AG08395 (cell line): ENCODE data around the gene YJEFN3.

Experiments
- DNase-seq: peaks from one replicate; pipeline ENCODE4 v3.0.0; 2012; ENCODE audit warnings: mixed read lengths, low spot score

Gene YJEFN3

DNA sequence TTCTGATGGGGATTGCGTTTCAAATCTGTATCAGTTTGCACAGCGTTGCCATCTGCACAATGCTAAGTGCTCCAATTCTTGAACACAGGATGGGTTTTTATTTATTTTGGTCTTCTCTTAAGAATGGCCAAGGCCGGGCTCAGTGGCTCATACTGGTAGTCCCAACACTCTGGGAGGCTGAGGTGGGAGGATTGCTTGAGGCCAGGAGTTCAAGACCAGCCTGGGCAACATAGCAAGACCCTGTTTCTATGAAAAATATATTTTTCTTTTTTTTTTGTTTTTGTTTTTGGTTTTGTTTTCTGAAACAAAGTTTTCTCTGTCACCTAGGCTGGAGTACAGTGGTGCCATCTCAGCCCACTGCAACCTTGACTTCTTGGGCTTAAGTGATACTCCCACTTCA, 5.5 kb upstream of the YJEFN3 start:
- DNase-seq, result no peak

DNA sequence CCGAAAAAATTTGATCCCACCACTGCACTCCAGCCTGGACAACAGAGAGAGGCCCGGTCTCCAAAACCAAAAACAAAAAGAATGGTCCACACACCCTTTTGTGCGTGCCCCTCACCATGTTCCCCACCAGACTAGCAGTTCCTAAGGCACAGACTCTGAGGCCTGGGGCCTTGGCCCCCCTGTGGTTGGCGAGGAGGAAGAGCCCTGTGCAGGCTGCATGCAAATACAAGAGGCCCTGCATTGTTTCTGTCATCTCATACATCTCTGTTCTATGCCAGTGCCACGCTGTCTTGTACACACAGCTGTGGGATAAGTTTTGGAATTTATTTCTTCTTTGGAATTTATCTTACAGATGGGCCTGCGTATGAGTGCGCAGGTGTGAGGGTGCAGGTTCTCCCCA, 4.7 kb upstream of the YJEFN3 start:
- DNase-seq, result no peak

DNA sequence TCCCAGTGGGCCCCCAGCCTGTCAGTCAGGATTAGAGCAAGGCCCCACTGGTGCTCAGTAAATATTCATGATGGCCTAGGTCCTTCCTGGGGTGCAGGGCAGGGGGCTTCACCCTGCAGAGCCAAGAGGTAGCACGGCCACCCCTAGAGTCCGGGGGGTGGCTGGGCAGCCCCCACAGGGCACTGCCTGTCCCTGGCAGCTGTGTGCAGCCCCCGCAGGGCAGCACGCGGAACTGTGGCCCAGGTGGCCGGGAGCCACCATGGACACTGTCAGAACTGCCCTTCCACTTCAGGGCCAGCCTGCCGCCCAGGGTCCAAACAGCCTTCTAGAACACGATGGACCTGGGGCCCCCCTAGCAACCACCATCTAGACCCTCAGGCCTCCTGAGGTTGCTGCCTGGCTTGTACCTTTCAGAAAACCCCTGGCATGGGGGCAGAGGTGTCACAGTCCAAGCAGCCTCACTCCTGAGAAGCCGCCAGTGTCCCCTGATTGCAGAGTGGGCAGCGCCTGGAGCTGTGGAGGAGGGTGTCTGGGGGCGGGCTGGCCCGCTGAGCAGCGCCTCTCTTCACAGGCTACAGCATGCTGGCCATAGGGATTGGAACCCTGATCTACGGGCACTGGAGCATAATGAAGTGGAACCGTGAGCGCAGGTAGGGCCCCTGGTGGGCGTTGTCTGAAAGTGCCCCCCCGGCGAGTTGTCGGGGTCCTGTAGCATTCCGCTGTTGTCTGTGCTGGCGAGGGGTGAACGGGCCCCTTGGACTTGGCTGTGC, 2.9 kb upstream of the YJEFN3 start:
- no peak for DNase-seq

DNA sequence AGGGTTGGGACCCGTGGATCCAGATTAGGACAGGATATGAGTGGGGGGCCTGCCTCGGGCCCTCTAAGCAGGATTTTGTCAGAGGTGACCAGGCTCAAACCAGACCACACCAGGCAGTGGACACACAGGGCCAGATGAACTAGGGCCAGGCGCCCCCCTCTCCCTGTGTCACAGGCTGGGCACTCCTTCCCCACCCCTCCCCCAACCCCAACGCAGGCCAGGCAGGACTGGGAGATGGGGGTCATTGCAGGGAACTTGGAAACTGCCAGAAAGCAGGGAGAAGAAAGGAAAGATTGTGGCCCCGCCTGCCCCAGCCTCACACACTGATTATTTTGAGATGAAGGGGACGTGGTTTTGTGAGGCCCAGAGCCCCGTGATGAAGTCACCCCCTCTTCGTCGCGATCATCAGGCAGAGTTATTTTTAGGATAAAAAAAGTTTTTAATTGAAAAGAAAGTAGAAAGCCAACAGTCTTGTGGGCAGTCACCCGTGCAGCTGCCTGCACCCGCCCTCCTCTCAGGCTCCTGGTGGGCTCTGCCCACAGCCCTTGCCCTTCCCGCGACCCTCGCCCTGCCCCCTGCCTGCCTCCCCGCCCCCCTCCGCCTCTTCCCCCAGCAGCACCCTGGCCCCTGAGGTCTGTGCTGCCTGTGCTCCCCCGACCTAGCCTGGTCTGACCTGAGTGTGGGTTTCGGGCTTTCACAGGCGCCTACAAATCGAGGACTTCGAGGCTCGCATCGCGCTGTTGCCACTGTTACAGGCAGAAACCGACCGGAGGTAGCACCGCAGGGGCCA, 1.9 kb upstream of the YJEFN3 start:
- DNase-seq, result no peak

DNA sequence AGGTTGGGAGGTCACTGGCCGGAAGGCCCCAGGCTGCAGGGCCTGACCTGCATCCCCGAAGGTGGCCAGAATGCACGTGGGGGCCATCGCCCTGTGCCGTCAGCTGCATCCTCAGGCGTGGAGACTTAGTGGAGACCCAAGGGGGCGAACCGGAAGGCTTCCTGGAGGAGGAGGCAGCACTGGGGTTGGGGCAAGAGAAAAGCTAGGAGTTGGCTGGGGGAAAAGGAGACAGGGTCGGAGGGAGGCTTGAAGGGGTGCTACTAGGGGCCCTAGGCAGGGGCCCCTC, 1.4 kb upstream of the YJEFN3 start:
- no peak for DNase-seq

GRCh38 chr19:19527674-19528625, 761 bp upstream of the YJEFN3 start:
- DNase-seq, result no peak

DNA sequence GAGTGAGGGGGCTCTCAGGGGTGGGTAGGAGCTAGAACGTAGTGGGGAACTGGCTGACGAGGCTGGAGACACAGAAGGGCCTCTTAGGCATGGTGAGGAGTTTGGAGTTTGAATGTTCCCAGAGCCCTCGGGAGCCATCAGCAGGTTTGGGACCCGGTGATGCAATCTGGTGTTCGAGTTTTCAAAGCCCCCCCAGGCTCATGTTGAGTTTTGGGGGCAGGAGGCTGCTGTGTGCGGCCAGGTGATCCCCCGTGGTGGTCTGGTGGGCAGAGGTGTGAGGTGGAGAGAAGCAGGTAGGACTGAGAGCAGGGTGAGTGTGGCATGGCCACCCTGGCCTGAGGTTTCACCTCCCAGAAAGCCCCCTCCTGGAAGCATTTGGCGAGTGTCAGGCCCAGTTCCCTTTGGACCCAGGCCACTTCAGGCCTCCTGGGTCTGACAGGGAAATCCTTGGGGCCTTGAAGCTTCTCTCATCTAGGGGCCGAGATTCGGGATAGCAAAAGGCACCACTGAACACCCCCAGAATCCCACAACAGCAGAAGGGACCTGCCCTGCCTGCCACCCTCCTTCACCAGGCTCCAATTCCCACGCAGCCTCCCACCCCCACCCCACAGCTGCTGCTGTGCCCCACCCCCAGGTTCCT, 1.2 kb downstream of the YJEFN3 start:
- no peak for DNase-seq

GRCh38 chr19:19530423-19530804, 1.7 kb downstream of the YJEFN3 start:
- no peak for DNase-seq

DNA sequence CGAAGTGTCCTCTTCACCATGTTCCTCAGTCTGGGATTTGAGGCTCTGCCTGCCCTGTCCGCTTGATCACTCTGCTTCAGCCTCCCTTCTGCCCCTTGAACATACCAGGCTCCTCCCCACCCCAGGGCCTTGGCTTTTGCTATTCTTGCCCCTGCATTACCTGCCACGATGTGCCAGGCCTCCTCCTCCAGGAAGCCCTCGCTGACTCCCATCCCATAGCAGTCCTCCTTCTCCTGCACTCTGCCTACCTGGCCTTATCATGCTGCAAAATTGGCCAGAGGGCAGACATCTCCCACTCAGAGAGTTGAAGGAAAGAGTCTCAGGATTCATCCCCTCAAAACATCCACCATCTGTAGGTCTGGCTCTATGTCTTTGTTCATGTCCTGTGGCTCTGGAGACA, 2.2 kb downstream of the YJEFN3 start:
- no peak for DNase-seq

GRCh38 chr19:19531951-19532805, 3.5 kb downstream of the YJEFN3 start:
- DNase-seq, result peak; percentile 83

DNA sequence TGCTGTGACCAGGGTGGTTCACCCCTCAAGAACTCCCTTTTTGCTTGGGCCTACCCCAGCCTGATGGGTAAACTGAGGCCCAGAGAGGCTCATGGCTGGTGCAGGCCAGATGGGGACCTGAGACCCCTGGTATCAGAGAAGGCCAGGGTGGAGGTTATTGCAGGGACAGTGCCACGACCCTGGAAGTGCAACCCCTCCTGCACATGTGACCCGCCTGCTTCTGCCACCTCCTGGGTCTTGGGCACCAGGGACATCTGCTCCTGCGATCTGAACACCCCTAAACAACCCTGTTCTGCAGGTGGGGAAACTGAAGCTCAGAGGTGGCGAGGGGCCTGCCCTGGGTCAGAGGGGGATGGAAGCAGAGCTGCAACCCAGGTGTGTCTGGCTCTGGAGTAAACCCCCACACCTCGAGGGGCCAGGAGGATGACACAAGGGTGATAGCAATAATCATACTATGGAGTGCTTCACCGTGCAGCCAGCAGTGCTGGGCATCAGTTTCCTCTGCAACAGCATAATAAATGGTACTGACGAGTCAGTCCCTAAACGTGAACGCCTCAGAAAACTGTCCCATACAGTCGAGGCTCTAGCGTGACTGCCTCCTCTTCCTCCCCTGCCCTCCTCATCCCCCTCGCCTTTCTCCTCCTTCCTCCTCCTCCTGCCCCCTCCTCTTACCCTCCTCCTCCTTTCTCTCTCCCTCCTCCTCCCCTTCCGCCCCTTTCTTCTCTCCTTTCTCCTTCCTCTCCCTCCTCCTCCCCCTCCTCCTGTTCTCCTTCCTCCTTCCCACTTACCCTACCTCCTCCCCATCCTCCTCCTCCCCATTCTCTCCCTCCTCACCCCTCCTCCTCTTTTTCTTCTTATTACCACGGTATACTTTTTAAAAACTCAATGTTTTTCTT, 4.3 kb downstream of the YJEFN3 start:
- no peak for DNase-seq

DNA sequence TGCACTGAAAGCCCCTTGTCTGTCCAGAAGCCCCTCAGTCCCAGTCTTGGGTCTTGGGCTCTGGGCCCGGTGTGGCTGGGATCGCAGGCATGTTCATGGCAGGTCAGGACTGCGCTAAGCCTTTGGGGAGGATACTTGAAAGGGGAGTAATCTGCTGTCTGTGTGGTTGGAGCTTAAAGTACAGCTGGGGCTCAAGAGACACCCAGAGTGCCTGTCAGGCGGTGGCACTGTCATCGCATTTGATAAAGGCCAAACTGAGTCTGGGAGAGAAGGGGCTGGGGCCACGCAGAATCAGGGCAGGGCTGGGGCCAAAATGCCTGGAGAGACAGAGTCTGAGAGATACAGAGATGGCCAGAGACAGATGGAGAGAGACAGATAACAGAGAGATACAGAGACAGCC, 5.1 kb downstream of the YJEFN3 start:
- no peak for DNase-seq

- DNase-seq, result no peak
These were observed 6.0 kb downstream of the YJEFN3 start for GRCh38 chr19:19534556-19535265.

GRCh38 chr19:19535311-19536191, 6.8 kb downstream of the YJEFN3 start:
- no peak for DNase-seq

GRCh38 chr19:19537075-19538048, 8.7 kb downstream of the YJEFN3 start:
- no peak for DNase-seq

GRCh38 chr19:19538061-19538784, 9.5 kb downstream of the YJEFN3 start, which contains the start of gene CILP2:
CILP2 (plus strand) TSS chr19:19538265; CDS start chr19:19538350, 85 bp downstream.
- DNase-seq, result peak; percentile 64
